NOMO-1 treated with dmso at 0.1 percent for 144 hours (cell line): ENCODE measurements around the gene PBXIP1.

ENCODE experiments used
- DNase-seq: peaks from one replicate; lab custom pipeline; 2025; ENCODE audit not compliant: unreplicated experiment; lab: John Stamatoyannopoulos, UW

PBXIP1 gene

GRCh38 chr1:154974102-154974807, 18.4 kb upstream of the PBXIP1 start, which contains the start of gene CKS1B:
Gene CKS1B, plus strand, starts transcription at chr1:154974681. Its CDS starts 65 bp downstream, at chr1:154974746.
- peak; percentile 99 for DNase-seq

GRCh38 chr1:154973344-154974101, 17.6 kb upstream of the PBXIP1 start:
- DNase-seq, result peak; percentile 98

- DNase-seq, result no peak
Observed at GRCh38 chr1:154972517-154973343, 16.8 kb upstream of the PBXIP1 start.

GRCh38 chr1:154972213-154972516, 16.3 kb upstream of the PBXIP1 start:
- no peak for DNase-seq

- DNase-seq, result no peak
Observed at GRCh38 chr1:154971341-154971998, 15.6 kb upstream of the PBXIP1 start.

- no peak for DNase-seq
Observed at GRCh38 chr1:154970631-154971340, 14.9 kb upstream of the PBXIP1 start, which contains the start of gene SHC1. Gene SHC1, minus strand, starts transcription at chr1:154970747. Its CDS starts 221 bp downstream, at chr1:154970526.

- no peak for DNase-seq
Observed at GRCh38 chr1:154969860-154970452, 14.1 kb upstream of the PBXIP1 start.

- DNase-seq, result no peak
Observed at GRCh38 chr1:154969246-154969645, 13.3 kb upstream of the PBXIP1 start.

GRCh38 chr1:154968731-154969130, 12.8 kb upstream of the PBXIP1 start:
- DNase-seq, result no peak

GRCh38 chr1:154967331-154967950, 11.5 kb upstream of the PBXIP1 start:
- DNase-seq, result no peak

GRCh38 chr1:154966111-154966510, 10.2 kb upstream of the PBXIP1 start:
- no peak for DNase-seq

- no peak for DNase-seq
Observed at GRCh38 chr1:154964359-154964758, 8.5 kb upstream of the PBXIP1 start.

GRCh38 chr1:154963643-154964042, 7.7 kb upstream of the PBXIP1 start:
- DNase-seq, result no peak

- DNase-seq, result no peak
Observed at GRCh38 chr1:154962795-154963330, 7.0 kb upstream of the PBXIP1 start.

- no peak for DNase-seq
Observed at GRCh38 chr1:154962156-154962749, 6.4 kb upstream of the PBXIP1 start.

- DNase-seq, result peak; percentile 73
Observed at GRCh38 chr1:154961207-154962155, 5.6 kb upstream of the PBXIP1 start, which contains the start of gene PYGO2. Gene PYGO2, minus strand, starts transcription at chr1:154961782. Its CDS starts 206 bp downstream, at chr1:154961576.

- DNase-seq, result no peak
Observed at GRCh38 chr1:154960446-154961136, 4.7 kb upstream of the PBXIP1 start.
